SH-SY5Y (cell line): ENCODE data around the gene CCDC102A.

Experiments
- GATA2 ChIP-seq: IDR thresholded peaks from 2 replicates; pipeline ENCODE4 v1.6.1; 2011; ENCODE audit warnings: mild to moderate bottlenecking, low read depth, low read length
- GATA3 ChIP-seq: IDR thresholded peaks from 2 replicates; pipeline ENCODE4 v1.6.1; 2011; ENCODE audit warnings: low read depth, mild to moderate bottlenecking, low read length, moderate library complexity

CCDC102A gene

DNA sequence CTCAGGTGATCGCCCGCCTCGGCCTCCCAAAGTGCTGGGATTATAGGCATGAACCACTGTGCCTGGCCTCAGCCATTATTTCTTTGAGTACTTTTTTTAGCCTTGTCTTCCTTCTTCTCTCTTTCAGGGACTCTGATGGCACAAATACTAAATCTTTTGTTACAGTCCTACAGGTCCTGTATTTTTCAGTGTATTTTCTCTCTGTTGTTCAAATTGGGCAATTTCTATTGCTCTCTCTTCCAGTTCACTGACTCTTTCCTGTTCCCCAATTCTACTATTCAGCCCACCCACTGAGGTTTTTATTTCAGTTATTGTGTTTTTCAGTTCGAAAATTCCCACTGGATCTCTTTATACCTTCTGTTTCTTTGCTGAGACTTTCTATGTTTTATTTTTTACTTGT lies 42.6 kb downstream of the CCDC102A start:
- TF ChIP-seq GATA2 (no peak), GATA3 (no peak)

DNA sequence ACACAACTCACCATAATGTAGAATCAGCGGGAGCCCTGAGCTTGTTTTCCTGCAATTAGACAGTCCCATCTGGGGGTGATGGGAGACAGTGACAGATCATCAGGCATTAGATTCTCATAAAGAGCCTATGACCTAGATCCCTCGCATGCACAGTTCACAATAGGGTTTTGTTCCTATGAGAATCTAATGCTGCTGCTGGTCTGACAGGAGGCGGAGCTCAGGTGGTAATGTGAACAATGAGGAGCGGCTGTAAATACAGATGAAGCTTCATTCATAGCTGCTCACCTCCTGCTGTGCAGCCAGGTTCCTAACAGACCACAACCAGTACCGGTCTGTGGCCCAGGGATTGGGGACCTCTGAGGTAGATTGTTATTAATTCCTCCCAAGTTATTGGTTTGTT lies 47.1 kb downstream of the CCDC102A start:
- TF ChIP-seq GATA3 (no peak), GATA2 (no peak)

DNA sequence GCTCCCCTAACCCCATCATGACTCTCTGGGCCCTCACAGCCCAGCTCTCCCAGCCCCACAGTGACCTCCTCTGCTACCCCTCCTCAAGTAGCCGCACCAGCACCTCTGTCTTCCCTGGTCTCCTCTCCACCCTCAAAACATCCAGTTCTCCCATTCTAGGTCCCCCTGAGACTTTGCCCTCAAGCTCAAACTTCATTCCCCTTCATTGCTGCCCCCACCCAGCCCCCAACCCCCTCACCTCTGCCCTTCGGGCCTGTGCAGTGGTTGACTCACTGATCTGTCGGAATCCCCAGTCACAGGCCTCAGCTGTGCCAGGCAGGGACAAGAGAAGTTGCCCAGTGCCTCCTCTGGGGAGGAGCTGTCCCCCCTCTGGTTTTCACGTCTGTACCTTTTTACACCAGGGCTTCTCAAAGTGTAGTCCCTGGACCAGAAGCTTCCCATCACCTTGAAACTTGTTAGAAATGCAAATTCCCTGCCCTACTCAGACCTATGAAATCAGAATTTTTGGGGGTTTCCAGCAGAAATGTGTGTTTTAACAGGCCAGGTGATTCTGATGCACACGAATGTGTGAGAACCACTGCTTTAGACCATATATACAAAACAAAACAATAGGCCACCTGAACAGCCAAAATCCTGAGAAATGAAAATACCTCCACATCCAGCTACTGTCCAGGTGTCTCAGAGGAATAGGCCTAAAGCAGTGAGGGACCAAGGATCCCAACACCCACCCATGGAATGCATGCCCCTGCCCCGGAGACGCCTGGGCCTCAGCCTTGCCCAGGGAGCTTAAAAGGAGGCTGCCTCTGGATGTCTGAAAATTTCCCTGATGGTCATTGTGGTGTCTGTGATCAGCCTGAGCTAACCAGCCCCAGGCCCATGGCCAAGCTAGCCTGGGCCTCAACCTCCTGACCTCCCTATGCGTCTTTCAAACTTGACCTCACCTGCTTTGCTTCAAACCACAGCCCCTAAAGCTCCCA lies 49.2 kb downstream of the CCDC102A start:
- no peak for TF ChIP-seq GATA3

DNA sequence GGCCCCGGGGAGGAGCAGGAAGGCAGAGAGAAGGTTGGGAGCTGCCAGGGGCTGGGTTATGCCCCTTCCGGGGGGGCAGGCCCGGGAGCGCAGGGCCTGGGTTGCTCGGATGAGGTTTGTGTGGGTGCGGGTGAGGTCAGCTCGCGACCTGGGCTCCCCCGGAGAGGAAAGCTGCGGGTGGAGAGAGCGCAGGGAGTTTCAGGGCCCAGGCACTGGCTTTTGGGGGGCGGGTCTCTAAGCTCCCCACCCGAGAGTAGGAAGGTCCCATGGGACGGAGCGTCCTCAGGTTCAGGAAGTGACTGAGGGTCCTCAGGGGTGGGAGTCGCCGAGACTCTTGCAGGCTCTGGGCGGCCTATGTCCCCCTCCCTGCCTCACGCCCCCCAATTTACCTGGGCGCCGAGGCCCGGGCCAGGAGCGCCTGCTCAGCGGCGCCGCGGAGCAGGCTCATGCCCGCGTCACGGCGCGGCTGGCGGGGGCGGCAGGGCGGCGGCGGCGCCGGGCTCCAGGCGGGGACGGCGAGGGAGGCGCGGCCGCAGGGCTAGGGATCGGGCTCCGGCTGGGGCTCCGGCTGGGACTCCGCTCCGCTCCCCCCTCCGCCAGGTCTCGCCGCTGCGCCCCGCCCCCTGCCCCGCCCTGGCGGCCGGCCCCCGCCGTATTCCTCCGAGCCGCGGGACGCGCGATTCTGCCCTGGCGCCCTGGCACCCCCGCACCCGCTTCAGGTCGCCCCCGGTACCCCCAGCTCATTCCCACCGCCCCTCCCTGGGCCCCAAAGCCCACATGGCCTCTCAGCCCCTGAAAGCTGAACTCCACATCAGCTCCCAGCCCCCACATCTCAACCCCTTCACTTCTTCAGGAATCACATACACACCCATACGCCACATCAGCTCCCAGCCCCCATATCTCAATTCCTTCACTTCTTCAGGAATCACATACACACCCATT lies 50.2 kb downstream of the CCDC102A start, which contains the start of gene DOK4:
Gene DOK4 (minus strand): TSS at position 578 of the 942 bp plus-strand sequence. CDS start 6,986 bp downstream, outside the sequence.
- TF ChIP-seq GATA3: no peak
- TF ChIP-seq GATA2: no peak

DNA sequence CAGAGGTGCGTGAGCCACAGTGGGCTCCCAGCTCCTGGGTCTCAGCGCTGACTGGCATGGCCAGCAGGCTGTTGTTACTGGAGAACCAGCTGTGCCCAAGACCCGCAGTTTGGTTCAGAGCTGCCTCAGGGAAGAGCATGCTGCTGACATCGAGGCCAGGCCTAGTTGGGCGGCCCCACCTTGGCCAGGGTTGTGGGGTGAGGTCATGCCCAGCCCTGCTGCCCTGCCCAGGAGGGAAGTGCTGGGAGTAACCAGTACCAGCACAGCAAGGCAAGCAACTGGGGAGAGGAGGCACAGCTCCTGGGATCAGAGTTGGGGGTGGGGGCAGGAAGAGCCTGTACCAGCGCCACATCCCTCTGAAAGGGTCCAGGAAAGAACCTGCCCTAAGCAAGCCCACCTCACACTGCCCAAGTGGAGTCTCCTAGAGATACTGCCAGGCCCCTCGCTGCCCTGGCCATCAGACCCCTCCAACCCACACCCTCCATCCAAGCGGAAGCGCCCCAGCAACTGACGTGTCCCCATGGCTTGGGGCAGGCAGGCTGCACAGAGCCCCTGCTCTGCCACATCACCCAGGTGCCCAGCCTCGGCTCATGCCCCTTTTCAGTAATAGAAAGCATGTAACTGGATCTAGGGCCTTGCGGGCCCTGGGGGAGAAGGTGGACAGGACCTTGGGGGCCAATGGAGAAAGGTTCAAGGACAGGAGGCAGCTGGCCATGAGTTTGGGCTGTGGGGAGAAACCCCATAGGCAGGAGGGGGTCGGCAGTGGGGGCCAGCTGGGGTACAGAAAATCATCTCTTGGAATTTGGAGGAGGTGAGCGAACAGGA lies 51.1 kb downstream of the CCDC102A start:
- TF ChIP-seq GATA2 (no peak), GATA3 (no peak)

- TF ChIP-seq GATA3 (no peak), GATA2 (no peak)
Measured at GRCh38 chr16:57484515-57485005, 51.8 kb downstream of the CCDC102A start.

- TF ChIP-seq GATA3 (no peak), GATA2 (peak; percentile 99)
Measured at GRCh38 chr16:57483725-57484514, 52.5 kb downstream of the CCDC102A start.

DNA sequence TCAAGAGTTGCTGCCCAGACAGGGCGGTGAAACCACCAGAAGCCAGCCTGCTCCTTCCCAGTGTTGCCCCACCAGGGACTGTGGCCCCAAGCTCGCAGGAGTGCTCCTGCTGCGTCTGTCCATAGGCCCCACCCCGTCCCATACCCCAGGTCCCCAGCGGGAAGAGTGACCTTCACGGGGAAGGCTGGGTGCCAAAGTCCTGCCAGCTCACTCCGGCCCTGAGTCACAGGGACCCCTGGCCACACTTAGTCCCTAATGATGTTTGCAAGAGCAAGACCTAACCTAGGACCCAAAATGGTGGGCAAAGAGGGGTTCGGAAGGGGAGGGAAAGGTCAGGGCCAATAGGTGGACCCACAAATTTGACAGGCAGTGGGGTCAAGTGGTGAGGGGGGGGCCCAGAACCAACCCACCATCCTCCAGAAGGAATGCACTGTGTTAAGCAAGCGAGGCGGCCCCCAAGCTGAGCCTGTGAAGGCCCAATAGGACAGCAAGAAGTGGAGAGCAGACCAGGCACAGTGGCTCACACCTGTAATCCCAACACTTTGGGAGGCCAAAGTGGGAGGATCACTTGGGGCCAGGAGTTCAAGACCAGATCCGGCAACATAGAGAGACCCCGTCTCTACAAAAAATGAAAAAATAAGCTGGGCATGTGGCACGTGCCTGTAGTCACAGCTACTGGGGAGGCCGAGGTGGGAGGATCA lies 53.4 kb downstream of the CCDC102A start:
- no peak for TF ChIP-seq GATA2
- TF ChIP-seq GATA3: no peak

DNA sequence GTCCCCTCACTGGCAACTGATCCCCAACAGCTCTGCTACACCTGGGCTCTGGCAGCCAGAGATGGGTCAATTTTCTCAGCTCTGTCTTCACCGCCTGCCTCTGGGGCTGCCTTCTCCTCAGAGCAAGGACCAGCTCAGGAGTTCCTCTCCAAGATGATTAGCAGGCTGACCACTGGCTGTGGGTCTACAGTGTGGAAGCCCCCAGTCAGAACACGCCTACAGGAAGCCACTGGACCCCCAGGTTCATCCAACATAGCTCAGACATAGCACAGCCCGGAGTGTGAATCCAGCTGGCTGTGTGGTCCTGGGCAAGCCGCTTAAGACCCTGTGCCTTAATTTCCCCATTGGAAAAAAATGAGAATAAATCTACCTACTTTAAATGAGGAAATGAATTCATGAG lies 55.0 kb downstream of the CCDC102A start:
- TF ChIP-seq GATA3: no peak
- no peak for TF ChIP-seq GATA2

- TF ChIP-seq GATA3 (no peak), GATA2 (no peak)
Measured at GRCh38 chr16:57480754-57481230, 55.6 kb downstream of the CCDC102A start.

DNA sequence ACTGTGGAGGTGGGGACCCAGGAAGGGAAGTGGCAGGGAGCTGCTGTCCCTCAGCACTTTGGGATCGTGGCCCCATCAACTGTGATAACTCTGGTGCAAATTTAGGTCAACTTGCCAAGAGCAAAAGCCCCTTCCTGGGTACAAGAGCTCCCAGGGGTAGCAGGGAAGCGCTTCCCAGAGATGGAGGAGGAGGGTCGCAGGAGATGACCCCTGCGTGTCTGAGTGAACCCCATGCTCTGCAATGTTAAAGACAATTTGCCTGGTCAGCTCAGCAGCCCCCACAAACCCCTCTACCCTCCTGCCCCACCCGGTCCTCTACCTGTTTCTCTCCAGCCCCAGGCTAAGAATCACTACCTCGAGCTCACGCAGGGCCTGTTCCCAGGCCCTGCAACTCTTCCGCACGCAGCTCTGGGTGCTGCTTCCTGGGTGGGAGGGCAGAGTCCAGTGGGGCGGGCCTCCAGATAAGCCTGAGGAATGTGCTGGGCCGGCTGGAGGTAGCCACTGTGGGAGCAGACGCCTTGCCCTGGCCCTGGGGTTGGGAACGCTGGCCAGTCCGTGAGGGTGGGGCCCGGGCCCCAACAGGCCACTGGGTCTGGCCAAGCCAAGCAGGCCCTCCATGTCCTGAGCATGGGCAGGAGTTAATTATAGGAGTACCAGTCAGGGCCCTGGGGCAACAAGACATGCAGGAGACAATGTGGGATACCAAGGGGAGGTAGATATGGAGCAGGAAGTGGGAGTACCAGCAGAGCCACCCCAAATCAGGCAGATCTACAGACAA lies 56.2 kb downstream of the CCDC102A start:
- no peak for TF ChIP-seq GATA2
- no peak for TF ChIP-seq GATA3
